A549 (cell line): Measurements from ENCODE around the gene LAMP1. TPM values are rescaled to one million over a fixed set of nuclear protein-coding genes. Genes with fewer than 3 reads are reported as not detected.

Source experiments
- ATAC-seq, 2 experiments: fragments of 200-7000 bp in 1 of 2; fragments of >200 bp in 1 of 2; cut with Nextera tagmentation in 1 of 2; cut with Tn5 transposase in 1 of 2; 3 replicates each; pipeline versions ENCODE4 v1.8.0 to v1.9.1; 2018 to 2020; ENCODE audit warnings: mild to moderate bottlenecking in 1 of 2, moderate library complexity in 1 of 2
- CTCF ChIA-PET: fragments of 300-600 bp; sonication (Branson Sonifier 250); formaldehyde crosslinking; extraction: SDS; loops from one replicate; lab custom pipeline; 2021; ENCODE audit warnings: antibody characterized with exemption, inconsistent platforms; lab: Yijun Ruan, JAX
- POLR2A ChIA-PET: fragments of 350-600 bp; formaldehyde crosslinking; extraction: SDS; loops from one replicate; lab custom pipeline; 2021; ENCODE audit warnings: antibody characterized with exemption, inconsistent platforms; lab: Yijun Ruan, JAX
- DNase-seq, 2 experiments: peaks; one replicate each; pipeline versions ENCODE4 v3.0.0 to v3.0.0-alpha.2; 2011 to 2016; ENCODE audit warnings: low read depth in 1 of 2, low spot score in 1 of 2
- FAIRE-seq: peaks from 2 replicates; lab custom pipeline; 2011; peaks lifted over from hg19 to GRCh38; lab: Jason Lieb, UNC
- H3K27ac ChIP-seq, 2 experiments: fragments of >200 bp; sonication (Bioruptor Twin); formaldehyde crosslinking; 3 replicates each; pipeline ENCODE4 v1.5.1; 2016 to 2017
- H3K4me1 ChIP-seq: fragments of >200 bp; sonication (Bioruptor Twin); formaldehyde crosslinking; 3 replicates; pipeline ENCODE4 v1.6.1; 2016
- H3K4me2 ChIP-seq: fragments of >200 bp; sonication (Bioruptor Twin); formaldehyde crosslinking; 3 replicates; pipeline ENCODE4 v1.6.1; 2016
- H3K4me3 ChIP-seq: fragments of >200 bp; sonication (Bioruptor Twin); formaldehyde crosslinking; 3 replicates; pipeline ENCODE4 v1.5.1; 2016
- H3K9me3 ChIP-seq: fragments of >200 bp; sonication (Bioruptor Twin); formaldehyde crosslinking; 3 replicates; pipeline ENCODE4 v1.6.1; 2016
- CBX2 ChIP-seq: fragments of 200-600 bp; sonication (generic); IDR thresholded peaks from 2 replicates; pipeline ENCODE4 v1.6.1; 2016; ENCODE audit warnings: low read depth, mild to moderate bottlenecking, borderline replicate concordance
- CEBPB ChIP-seq, 2 experiments: fragments of >200 bp in 1 of 2; sonication (Bioruptor Twin) in 1 of 2; formaldehyde crosslinking in 1 of 2; IDR thresholded peaks; 2 replicates each; pipeline ENCODE4 v1.6.1; 2012 to 2016
- E2F6 ChIP-seq: IDR thresholded peaks from 2 replicates; pipeline ENCODE4 v1.6.1; 2012; ENCODE audit warnings: low read depth, borderline replicate concordance
- EHMT2 ChIP-seq: fragments of 200-600 bp; sonication (generic); IDR thresholded peaks from 2 replicates; pipeline ENCODE4 v1.6.1; 2016; ENCODE audit warnings: antibody characterized with exemption, low read depth, mild to moderate bottlenecking, moderate library complexity
- EP300 ChIP-seq, 2 experiments: fragments of >200 bp; sonication (Bioruptor Twin); formaldehyde crosslinking; IDR thresholded peaks; 2 replicates in 1 of 2; 3 replicates in 1 of 2; pipeline ENCODE4 v1.6.1; 2016 to 2017
- FOSL2 ChIP-seq, 2 experiments: fragments of 450-650 bp in 1 of 2; fragments of >200 bp in 1 of 2; sonication (Bioruptor Twin) in 1 of 2; formaldehyde crosslinking; IDR thresholded peaks; 2 replicates each; pipeline versions ENCODE4 v1.5.0 to v1.6.1; 2016 to 2020; ENCODE audit warnings: mild to moderate bottlenecking in 1 of 2, moderate library complexity in 1 of 2
- FOXS1 ChIP-seq: fragments of 250-450 bp; sonication (Bioruptor Pico); IDR thresholded peaks from 2 replicates; pipeline ENCODE4 v1.5.0; 2020; ENCODE audit warnings: mild to moderate bottlenecking, moderate library complexity
- GATA3 ChIP-seq: IDR thresholded peaks from 2 replicates; pipeline ENCODE4 v1.6.1; 2012; ENCODE audit warnings: borderline replicate concordance
- HDAC2 ChIP-seq: fragments of 200-600 bp; sonication (generic); IDR thresholded peaks from 2 replicates; pipeline ENCODE4 v1.6.1; 2016
- HOXB13 ChIP-seq: fragments of 250-450 bp; sonication (Bioruptor Pico); IDR thresholded peaks from 2 replicates; pipeline ENCODE4 v1.5.0; 2020; ENCODE audit warnings: low read depth, mild to moderate bottlenecking, moderate library complexity
- JUNB ChIP-seq: fragments of >200 bp; sonication (Bioruptor Twin); formaldehyde crosslinking; IDR thresholded peaks from 2 replicates; pipeline ENCODE4 v1.6.1; 2016
- MAX ChIP-seq: IDR thresholded peaks from 2 replicates; pipeline ENCODE4 v1.6.1; 2012
- MAZ ChIP-seq: fragments of 150-350 bp; IDR thresholded peaks from 2 replicates; pipeline ENCODE4 v1.6.1; 2014; ENCODE audit warnings: antibody characterized with exemption, low read depth, low read length, borderline replicate concordance
- POLR2A ChIP-seq: IDR thresholded peaks from 2 replicates; pipeline ENCODE4 v1.6.1; 2012; ENCODE audit warnings: mild to moderate bottlenecking, low read length
- RAD21 ChIP-seq, 2 experiments: fragments of >200 bp in 1 of 2; sonication (Bioruptor Twin) in 1 of 2; formaldehyde crosslinking in 1 of 2; IDR thresholded peaks in 1 of 2; conservative IDR thresholded peaks in 1 of 2; 2 replicates in 1 of 2; 3 replicates in 1 of 2; pipeline ENCODE4 v1.6.1; 2012 to 2018; ENCODE audit warnings: inconsistent platforms in 1 of 2
- RCOR1 ChIP-seq: fragments of 150-350 bp; IDR thresholded peaks from 2 replicates; pipeline ENCODE4 v1.6.1; 2014; ENCODE audit warnings: antibody characterized with exemption, low read length, low read depth
- RFX5 ChIP-seq: fragments of 450-650 bp; IDR thresholded peaks from 2 replicates; pipeline ENCODE4 v1.7.1; 2014; ENCODE audit warnings: antibody characterized with exemption, mild to moderate bottlenecking, moderate library complexity
- RNF2 ChIP-seq: fragments of 200-600 bp; sonication (generic); IDR thresholded peaks from 2 replicates; pipeline ENCODE4 v1.6.1; 2016; ENCODE audit warnings: low read depth, mild to moderate bottlenecking, antibody characterized with exemption, moderate library complexity, borderline replicate concordance
- SMC3 ChIP-seq: fragments of >200 bp; sonication (Bioruptor Twin); formaldehyde crosslinking; IDR thresholded peaks from 3 replicates; pipeline ENCODE4 v1.6.1; 2018; ENCODE audit warnings: inconsistent platforms
- TP53 ChIP-seq: fragments of 250-450 bp; sonication (Bioruptor Pico); IDR thresholded peaks from 2 replicates; pipeline ENCODE4 v1.5.0; 2021; ENCODE audit warnings: mild to moderate bottlenecking, moderate library complexity
- ZC3H11A ChIP-seq: fragments of 450-650 bp; IDR thresholded peaks from 2 replicates; pipeline ENCODE4 v1.6.1; 2014; ENCODE audit warnings: antibody characterized with exemption, mild to moderate bottlenecking
- whole genome bisulfite sequencing: methylation state at CpG from one replicate; pipeline ENCODE4 v1.1.6; 2017; ENCODE audit errors: missing lambda C conversion rate; 5-methylcytosine and 5-hydroxymethylcytosine counted together
- polyA plus RNA-seq, 4 experiments: library from polyadenylated mRNA; depleted of rRNA in 3 of 4; stranded (reverse); fragments of >200 nt; fragmentation: RNase III in 1 of 4; extraction: RNeasy Plus Mini Kit Qiagen cat#74134 plus additional on column Dnase treatment in 1 of 4; gene quantifications; 2 replicates in 3 of 4; 3 replicates in 1 of 4; pipeline ENCODE4 v1.2.3, GENCODE V29; 2011 to 2017
- TF ChIP-seq, protein P1 (sequence below): fragments of 250-450 bp; sonication (Bioruptor Pico); IDR thresholded peaks from 2 replicates; pipeline ENCODE4 v1.5.0; 2021; ENCODE audit warnings: mild to moderate bottlenecking, moderate library complexity, borderline replicate concordance
- TF ChIP-seq, protein P2 (sequence below): fragments of 450-650 bp; IDR thresholded peaks from 2 replicates; pipeline ENCODE4 v1.6.1; 2014; ENCODE audit warnings: antibody characterized with exemption

Gene LAMP1
- polyA plus RNA-seq, 2 of the 4 experiments (the other 2 are of a cell fraction): 58.7 to 114 TPM

- DNase-seq: no peak
- WGBS: 78% methylated on average over 6 of the region's 6 CpGs
- CTCF ChIA-PET: interaction anchor here (0.6 to 0.7 kb wide), 2 partner anchors 13 to 76 kb away, joined by 3 read pairs; no protein-coding TSS in a partner anchor
- no peak overlapping the region for H3K4me3 ChIP-seq
- H3K4me2 ChIP-seq: no peak overlapping the region
- TF ChIP-seq FOSL2 (IDR thresholded peaks at IDR 0.05) (no peak), FOSL2 (CRISPR knock-in tag; IDR thresholded peaks at IDR 0.05) (no peak), RAD21 (conservative IDR thresholded peaks at IDR 0.05 in 1 of 2, IDR thresholded peaks at IDR 0.05 in 1 of 2) (no peak), HDAC2 (no peak), FOXS1 (CRISPR knock-in tag) (no peak), ZC3H11A (no peak), MAZ (no peak), RFX5 (no peak), RNF2 (no peak), E2F6 (no peak), SMC3 (no peak), POLR2A (no peak)
- TF ChIP-seq, protein P1, sequence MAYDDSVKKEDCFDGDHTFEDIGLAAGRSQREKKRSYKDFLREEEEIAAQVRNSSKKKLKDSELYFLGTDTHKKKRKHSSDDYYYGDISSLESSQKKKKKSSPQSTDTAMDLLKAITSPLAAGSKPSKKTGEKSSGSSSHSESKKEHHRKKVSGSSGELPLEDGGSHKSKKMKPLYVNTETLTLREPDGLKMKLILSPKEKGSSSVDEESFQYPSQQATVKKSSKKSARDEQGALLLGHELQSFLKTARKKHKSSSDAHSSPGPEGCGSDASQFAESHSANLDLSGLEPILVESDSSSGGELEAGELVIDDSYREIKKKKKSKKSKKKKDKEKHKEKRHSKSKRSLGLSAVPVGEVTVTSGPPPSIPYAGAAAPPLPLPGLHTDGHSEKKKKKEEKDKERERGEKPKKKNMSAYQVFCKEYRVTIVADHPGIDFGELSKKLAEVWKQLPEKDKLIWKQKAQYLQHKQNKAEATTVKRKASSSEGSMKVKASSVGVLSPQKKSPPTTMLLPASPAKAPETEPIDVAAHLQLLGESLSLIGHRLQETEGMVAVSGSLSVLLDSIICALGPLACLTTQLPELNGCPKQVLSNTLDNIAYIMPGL (CRISPR knock-in tag): no peak
- TF ChIP-seq, protein P2, sequence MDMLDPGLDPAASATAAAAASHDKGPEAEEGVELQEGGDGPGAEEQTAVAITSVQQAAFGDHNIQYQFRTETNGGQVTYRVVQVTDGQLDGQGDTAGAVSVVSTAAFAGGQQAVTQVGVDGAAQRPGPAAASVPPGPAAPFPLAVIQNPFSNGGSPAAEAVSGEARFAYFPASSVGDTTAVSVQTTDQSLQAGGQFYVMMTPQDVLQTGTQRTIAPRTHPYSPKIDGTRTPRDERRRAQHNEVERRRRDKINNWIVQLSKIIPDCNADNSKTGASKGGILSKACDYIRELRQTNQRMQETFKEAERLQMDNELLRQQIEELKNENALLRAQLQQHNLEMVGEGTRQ: no peak
- no peak for ATAC-seq
- H3K27ac ChIP-seq: no peak overlapping the region
- no peak for FAIRE-seq
- H3K9me3 ChIP-seq: no peaks in the 10 kb centered on the region
- H3K4me1 ChIP-seq: no peaks in the 10 kb centered on the region
- POLR2A ChIA-PET: no interaction called here
These were observed 23.7 kb upstream of the LAMP1 start for GRCh38 chr13:113273321-113273720.

- H3K9me3 ChIP-seq: no peaks in the 10 kb centered on the region
- CTCF ChIA-PET: interaction anchor here (0.9 to 1.5 kb wide), 5 partner anchors 10 to 120 kb away, joined by 3 to 6 read pairs (median 5); no protein-coding TSS in a partner anchor
- TF ChIP-seq HOXB13 (CRISPR knock-in tag): no peak
- no peak for TF ChIP-seq POLR2A
- no peak for TF ChIP-seq ZC3H11A
- no peak for TF ChIP-seq MAX
- no peak for TF ChIP-seq GATA3
- TF ChIP-seq TP53: no peak
- TF ChIP-seq EHMT2: no peak
- TF ChIP-seq RCOR1: no peak
- no peak for TF ChIP-seq EP300 (IDR thresholded peaks at IDR 0.05)
- TF ChIP-seq, protein P2: no peak
- no peak for TF ChIP-seq JUNB
- no peak for TF ChIP-seq CBX2
- no peak for TF ChIP-seq CEBPB (IDR thresholded peaks at IDR 0.05)
- POLR2A ChIA-PET: no interaction called here
- H3K4me2 ChIP-seq: no peak overlapping the region
- no peak overlapping the region for H3K4me3 ChIP-seq
- H3K27ac ChIP-seq: no peak overlapping the region
- WGBS: 79% methylated on average over 15 of the region's 15 CpGs
- no peak for DNase-seq
- no peak for FAIRE-seq
- ATAC-seq: 0 out of 6 replicates have a peak, but pooled peaks of 1 of the 2 experiments have one; percentile 51
- no peaks in the 10 kb centered on the region for H3K4me1 ChIP-seq
These were observed 23.0 kb upstream of the LAMP1 start for GRCh38 chr13:113273851-113274590.
